Neural crest cell (in vitro differentiated cells): ENCODE data around the gene MAML3. TPM values are rescaled to one million over a fixed set of nuclear protein-coding genes. Genes with fewer than 3 reads are reported as not detected.
A peak's percentile ranks its signal among the peaks of the same experiment; 100 is the strongest.

ENCODE experiments used
- DNase-seq: peaks from one replicate; pipeline ENCODE4 v3.0.0; 2021; ENCODE audit warnings: low read depth, mixed read lengths, low spot score
- H3K27ac Mint-ChIP-seq: one replicate; pipeline ENCODE4 v1.8.0; 2021; ENCODE audit warnings: mild to moderate bottlenecking, mixed read lengths; ENCODE audit not compliant: unreplicated experiment
- H3K27me3 Mint-ChIP-seq: 2 replicates; pipeline ENCODE4 v1.8.0; 2021; ENCODE audit warnings: low read depth, mild to moderate bottlenecking, mixed read lengths
- H3K36me3 Mint-ChIP-seq: 2 replicates; pipeline ENCODE4 v1.8.0; 2021; ENCODE audit warnings: low read depth, mild to moderate bottlenecking, mixed read lengths
- H3K4me1 Mint-ChIP-seq: 2 replicates; pipeline ENCODE4 v1.8.0; 2021; ENCODE audit warnings: mixed read lengths
- H3K4me3 Mint-ChIP-seq: one replicate; pipeline ENCODE4 v1.8.0; 2021; ENCODE audit warnings: mild to moderate bottlenecking, mixed read lengths
- H3K9me3 Mint-ChIP-seq: 2 replicates; pipeline ENCODE4 v1.8.0; 2021; ENCODE audit warnings: mixed read lengths
- total RNA-seq: library from RNA; stranded (reverse); gene quantifications from 2 replicates; pipeline ENCODE4 v1.2.1, GENCODE V29; 2021
- TF ChIP-seq, protein P1 (sequence below): fragments of 200-600 bp; sonication (generic); conservative IDR thresholded peaks from 2 replicates; pipeline ENCODE4 v1.5.0; 2021; ENCODE audit warnings: antibody characterized with exemption, mild to moderate bottlenecking

MAML3 gene
- total RNA-seq, 1 donor from 2014 or later, result 21.8 TPM

DNA sequence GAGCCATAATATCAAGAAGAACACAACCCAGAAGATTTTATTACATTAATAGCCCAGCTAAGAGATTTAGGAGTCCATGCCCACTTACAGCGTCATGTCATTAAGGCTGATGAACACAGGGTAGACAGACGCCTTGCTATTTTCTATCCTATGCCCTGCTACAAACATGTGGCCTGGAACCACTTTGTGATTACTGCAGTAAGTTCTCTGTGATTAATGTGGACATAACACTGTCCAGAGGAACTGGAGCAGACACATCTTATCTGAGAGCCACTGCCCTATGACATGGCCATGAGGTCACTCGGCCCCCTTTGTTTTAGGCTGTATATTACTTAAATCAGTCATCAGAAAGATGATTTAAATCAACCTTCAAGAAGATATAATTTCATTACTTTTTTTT is 211.7 kb downstream of the MAML3 start:
- no peak for DNase-seq
- Mint-ChIP-seq H3K4me3 (no peak overlapping the region), H3K36me3 (peaks cover 4% of the 10 kb centered on the region), H3K27me3 (no peaks in the 10 kb centered on the region), H3K27ac (peak overlapping the region; percentile 77), H3K4me1 (peaks cover 22% of the 10 kb centered on the region), H3K9me3 (no peaks in the 10 kb centered on the region)
- TF ChIP-seq, protein P1, sequence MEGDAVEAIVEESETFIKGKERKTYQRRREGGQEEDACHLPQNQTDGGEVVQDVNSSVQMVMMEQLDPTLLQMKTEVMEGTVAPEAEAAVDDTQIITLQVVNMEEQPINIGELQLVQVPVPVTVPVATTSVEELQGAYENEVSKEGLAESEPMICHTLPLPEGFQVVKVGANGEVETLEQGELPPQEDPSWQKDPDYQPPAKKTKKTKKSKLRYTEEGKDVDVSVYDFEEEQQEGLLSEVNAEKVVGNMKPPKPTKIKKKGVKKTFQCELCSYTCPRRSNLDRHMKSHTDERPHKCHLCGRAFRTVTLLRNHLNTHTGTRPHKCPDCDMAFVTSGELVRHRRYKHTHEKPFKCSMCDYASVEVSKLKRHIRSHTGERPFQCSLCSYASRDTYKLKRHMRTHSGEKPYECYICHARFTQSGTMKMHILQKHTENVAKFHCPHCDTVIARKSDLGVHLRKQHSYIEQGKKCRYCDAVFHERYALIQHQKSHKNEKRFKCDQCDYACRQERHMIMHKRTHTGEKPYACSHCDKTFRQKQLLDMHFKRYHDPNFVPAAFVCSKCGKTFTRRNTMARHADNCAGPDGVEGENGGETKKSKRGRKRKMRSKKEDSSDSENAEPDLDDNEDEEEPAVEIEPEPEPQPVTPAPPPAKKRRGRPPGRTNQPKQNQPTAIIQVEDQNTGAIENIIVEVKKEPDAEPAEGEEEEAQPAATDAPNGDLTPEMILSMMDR, result no peak

DNA sequence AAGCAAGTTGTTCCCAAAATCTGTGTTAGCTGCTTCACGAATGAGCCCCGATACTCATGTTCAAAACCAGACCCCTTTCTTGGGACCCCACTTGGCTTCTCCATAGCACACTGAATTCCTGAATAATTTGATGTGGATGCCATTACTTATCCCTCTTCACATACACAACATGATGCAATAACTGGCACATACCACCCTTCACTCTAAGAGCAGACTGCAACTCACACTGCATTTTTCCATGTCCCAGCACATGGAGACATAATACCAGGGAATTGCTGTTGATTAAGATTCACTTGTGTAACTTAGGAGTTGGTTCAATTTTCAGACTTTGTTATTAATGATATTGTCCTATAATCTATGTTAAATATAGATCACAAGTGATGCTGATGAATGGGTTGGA is 213.4 kb downstream of the MAML3 start:
- TF ChIP-seq, protein P1, result no peak
- Mint-ChIP-seq H3K4me3 (no peak overlapping the region), H3K27me3 (no peaks in the 10 kb centered on the region), H3K36me3 (peaks cover 4% of the 10 kb centered on the region), H3K4me1 (peaks cover 24% of the 10 kb centered on the region), H3K9me3 (no peaks in the 10 kb centered on the region), H3K27ac (no peak overlapping the region)
- DNase-seq, result no peak

DNA sequence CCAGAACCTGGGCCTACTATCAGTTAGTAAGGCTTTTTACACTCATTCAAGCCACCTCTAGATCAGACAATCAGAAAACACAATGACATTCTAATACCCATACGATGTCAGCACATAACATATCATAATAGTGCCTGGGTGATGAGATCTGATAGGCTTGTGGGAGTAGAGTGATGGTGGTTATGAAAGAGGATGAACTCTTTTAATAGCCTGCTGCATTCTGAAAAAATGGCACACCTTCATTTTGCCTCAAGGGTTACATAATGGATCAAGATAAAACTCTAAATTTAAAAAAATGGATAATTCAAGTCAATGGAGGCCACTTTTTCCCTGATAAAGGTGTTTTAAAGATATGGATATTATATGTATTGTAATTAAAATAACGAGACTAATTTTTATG is 215.6 kb downstream of the MAML3 start:
- Mint-ChIP-seq H3K4me3 (no peak overlapping the region), H3K4me1 (peaks cover 21% of the 10 kb centered on the region), H3K27ac (no peak overlapping the region), H3K27me3 (no peaks in the 10 kb centered on the region), H3K36me3 (peaks cover 4% of the 10 kb centered on the region), H3K9me3 (no peaks in the 10 kb centered on the region)
- TF ChIP-seq, protein P1, result no peak
- DNase-seq, result no peak

DNA sequence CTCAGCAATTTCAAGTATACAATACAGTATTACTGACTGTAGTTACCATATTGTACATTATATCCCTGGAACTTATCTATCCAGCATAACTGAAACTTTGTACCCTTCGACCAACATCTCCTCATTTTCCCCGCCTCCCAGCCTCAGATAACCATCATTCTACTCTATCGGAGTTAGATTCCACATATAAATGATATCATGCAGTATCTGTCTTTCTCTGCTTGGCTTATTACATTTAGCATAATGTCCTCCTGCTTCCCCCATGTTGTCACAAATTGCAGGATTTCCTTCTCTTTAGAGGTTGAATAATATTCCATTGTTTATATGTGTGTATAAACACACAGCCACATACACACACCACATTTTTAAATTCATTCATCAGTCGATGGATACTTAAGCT is 218.1 kb downstream of the MAML3 start:
- H3K27ac Mint-ChIP-seq, result no peak overlapping the region
- no peak for DNase-seq
- TF ChIP-seq, protein P1, result no peak
- H3K36me3 Mint-ChIP-seq, result no peaks in the 10 kb centered on the region
- peaks cover 10% of the 10 kb centered on the region for H3K4me1 Mint-ChIP-seq
- H3K27me3 Mint-ChIP-seq, result no peaks in the 10 kb centered on the region
- H3K9me3 Mint-ChIP-seq, result no peaks in the 10 kb centered on the region
- H3K4me3 Mint-ChIP-seq, result no peak overlapping the region

DNA sequence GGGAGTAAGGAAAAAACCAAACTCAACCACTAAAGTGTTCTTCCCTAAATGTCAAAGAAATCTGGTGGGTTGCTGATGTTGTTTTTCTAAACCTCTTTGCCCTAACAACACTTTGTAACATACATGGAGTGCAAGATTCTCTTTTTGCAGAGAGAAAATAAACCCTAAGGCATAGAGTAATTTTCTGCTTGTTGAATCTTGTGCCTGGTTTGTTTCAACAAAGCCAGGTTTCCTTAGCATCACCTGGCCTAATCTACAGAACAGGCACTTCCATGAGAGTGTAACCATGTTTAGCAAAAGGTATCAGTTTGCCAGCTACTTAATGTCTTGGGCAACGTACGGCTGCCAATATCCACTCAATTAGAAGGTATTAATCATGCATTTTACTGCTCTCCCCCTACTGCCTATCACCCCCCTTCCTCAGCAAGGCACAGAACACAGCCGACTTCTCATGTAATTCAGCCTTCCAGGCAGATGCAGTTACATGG is 219.2 kb downstream of the MAML3 start:
- TF ChIP-seq, protein P1, result no peak

More for the DNA sequence above, 219.2 kb downstream of the MAML3 start:
- no peak for DNase-seq
- Mint-ChIP-seq H3K27ac (no peak overlapping the region), H3K27me3 (no peaks in the 10 kb centered on the region), H3K4me3 (no peak overlapping the region), H3K4me1 (peaks cover 14% of the 10 kb centered on the region), H3K9me3 (no peaks in the 10 kb centered on the region), H3K36me3 (no peaks in the 10 kb centered on the region)
